Hepatocyte (in vitro differentiated cells): ENCODE measurements around the gene AKT2.

Experiments
- EZH2 ChIP-seq: fragments of 200-600 bp; sonication (generic); IDR thresholded peaks from 2 replicates; pipeline ENCODE4 v1.6.1; 2016; ENCODE audit warnings: antibody characterized with exemption, mild to moderate bottlenecking, borderline replicate concordance
- EZH2phosphoT487 ChIP-seq: fragments of 200-600 bp; sonication (generic); IDR thresholded peaks from one replicate; pipeline ENCODE4 v1.6.1; 2018; ENCODE audit warnings: antibody characterized with exemption, mild to moderate bottlenecking, low read depth, moderate library complexity; ENCODE audit not compliant: unreplicated experiment, severe bottlenecking
- TF ChIP-seq, protein P1 (sequence below): fragments of 200-600 bp; sonication (generic); IDR thresholded peaks from 2 replicates; pipeline ENCODE4 v1.5.1; 2016; ENCODE audit warnings: antibody characterized with exemption, mild to moderate bottlenecking; ENCODE audit not compliant: poor library complexity

GRCh38 chr19:40263440-40264313, 21.5 kb downstream of the AKT2 start:
- TF ChIP-seq, protein P1, sequence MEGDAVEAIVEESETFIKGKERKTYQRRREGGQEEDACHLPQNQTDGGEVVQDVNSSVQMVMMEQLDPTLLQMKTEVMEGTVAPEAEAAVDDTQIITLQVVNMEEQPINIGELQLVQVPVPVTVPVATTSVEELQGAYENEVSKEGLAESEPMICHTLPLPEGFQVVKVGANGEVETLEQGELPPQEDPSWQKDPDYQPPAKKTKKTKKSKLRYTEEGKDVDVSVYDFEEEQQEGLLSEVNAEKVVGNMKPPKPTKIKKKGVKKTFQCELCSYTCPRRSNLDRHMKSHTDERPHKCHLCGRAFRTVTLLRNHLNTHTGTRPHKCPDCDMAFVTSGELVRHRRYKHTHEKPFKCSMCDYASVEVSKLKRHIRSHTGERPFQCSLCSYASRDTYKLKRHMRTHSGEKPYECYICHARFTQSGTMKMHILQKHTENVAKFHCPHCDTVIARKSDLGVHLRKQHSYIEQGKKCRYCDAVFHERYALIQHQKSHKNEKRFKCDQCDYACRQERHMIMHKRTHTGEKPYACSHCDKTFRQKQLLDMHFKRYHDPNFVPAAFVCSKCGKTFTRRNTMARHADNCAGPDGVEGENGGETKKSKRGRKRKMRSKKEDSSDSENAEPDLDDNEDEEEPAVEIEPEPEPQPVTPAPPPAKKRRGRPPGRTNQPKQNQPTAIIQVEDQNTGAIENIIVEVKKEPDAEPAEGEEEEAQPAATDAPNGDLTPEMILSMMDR: no peak
- TF ChIP-seq EZH2phosphoT487 (no peak), EZH2 (no peak)
